Kidney epithelial cell (primary cell): ENCODE data around the gene GRM8. TPM values are rescaled to one million over a fixed set of nuclear protein-coding genes. Genes with fewer than 3 reads are reported as not detected.

Experiments
- DNase-seq: peaks from one replicate; pipeline ENCODE4 v3.0.0-alpha.2; 2010; ENCODE audit warnings: low read depth
- H3K27me3 ChIP-seq: 2 replicates; pipeline ENCODE4 v1.6.0; 2011; ENCODE audit warnings: low read length; ENCODE audit not compliant: control insufficient read depth, insufficient read depth
- H3K36me3 ChIP-seq: 2 replicates; pipeline ENCODE4 v1.5.1; 2011; ENCODE audit warnings: low read length; ENCODE audit not compliant: control insufficient read depth, insufficient read depth
- H3K4me3 ChIP-seq: 2 replicates; pipeline ENCODE4 v1.5.1; 2011; ENCODE audit warnings: low read depth, mild to moderate bottlenecking, control low read depth, low read length
- CTCF ChIP-seq: IDR thresholded peaks from 2 replicates; pipeline ENCODE4 v1.5.1; 2011; ENCODE audit warnings: mild to moderate bottlenecking, moderate library complexity, low read length, control low read depth, inconsistent platforms; ENCODE audit not compliant: insufficient read depth, poor library complexity, severe bottlenecking
- total RNA-seq: library from RNA; depleted of rRNA; stranded (reverse); fragments of >200 nt; gene quantifications from 2 replicates; pipeline ENCODE4 v1.2.3, GENCODE V29; 2015

GRM8 gene
- total RNA-seq, 1 donor from 2014 or later, result 0.17 TPM

GRCh38 chr7:127245607-127246006 is 7.1 kb downstream of the GRM8 start:
- no peak for TF ChIP-seq CTCF
- Histone ChIP-seq H3K27me3 (peaks cover 12% of the 10 kb centered on the region), H3K4me3 (no peak overlapping the region), H3K36me3 (no peaks in the 10 kb centered on the region)
- no peak for DNase-seq

GRCh38 chr7:127245002-127245401 is 7.7 kb downstream of the GRM8 start:
- Histone ChIP-seq H3K4me3 (no peak overlapping the region), H3K27me3 (peaks cover 7% of the 10 kb centered on the region), H3K36me3 (no peaks in the 10 kb centered on the region)
- no peak for DNase-seq
- TF ChIP-seq CTCF, result no peak

GRCh38 chr7:127239814-127240213 is 12.9 kb downstream of the GRM8 start:
- no peak for TF ChIP-seq CTCF
- Histone ChIP-seq H3K27me3 (no peaks in the 10 kb centered on the region), H3K36me3 (no peaks in the 10 kb centered on the region), H3K4me3 (no peak overlapping the region)
- DNase-seq, result no peak

- no peak for DNase-seq
- no peak for TF ChIP-seq CTCF
- H3K27me3 ChIP-seq, result no peaks in the 10 kb centered on the region
These were observed 19.1 kb downstream of the GRM8 start for GRCh38 chr7:127233630-127234029.

GRCh38 chr7:127231415-127231814 is 21.3 kb downstream of the GRM8 start:
- H3K4me3 ChIP-seq, result no peak overlapping the region
- no peaks in the 10 kb centered on the region for H3K27me3 ChIP-seq
- no peak for TF ChIP-seq CTCF
- DNase-seq, result no peak
- H3K36me3 ChIP-seq, result no peaks in the 10 kb centered on the region

More at GRCh38 chr7:127233630-127234029, 19.1 kb downstream of the GRM8 start:
- Histone ChIP-seq H3K36me3 (no peaks in the 10 kb centered on the region), H3K4me3 (no peak overlapping the region)

GRCh38 chr7:127230192-127230925 is 22.4 kb downstream of the GRM8 start:
- no peak for DNase-seq
- Histone ChIP-seq H3K4me3 (no peak overlapping the region), H3K27me3 (no peaks in the 10 kb centered on the region), H3K36me3 (no peaks in the 10 kb centered on the region)
- no peak for TF ChIP-seq CTCF
